ENCODE measurements around the gene UBXN2A.

Gene UBXN2A, protein sequence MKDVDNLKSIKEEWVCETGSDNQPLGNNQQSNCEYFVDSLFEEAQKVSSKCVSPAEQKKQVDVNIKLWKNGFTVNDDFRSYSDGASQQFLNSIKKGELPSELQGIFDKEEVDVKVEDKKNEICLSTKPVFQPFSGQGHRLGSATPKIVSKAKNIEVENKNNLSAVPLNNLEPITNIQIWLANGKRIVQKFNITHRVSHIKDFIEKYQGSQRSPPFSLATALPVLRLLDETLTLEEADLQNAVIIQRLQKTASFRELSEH

GRCh38 chr2:23939987-23940717 lies at the start of gene UBXN2A:
UBXN2A (plus strand) TSS chr2:23940463; CDS start chr2:23958315, 17,852 bp downstream.
- DNase-seq: peak; percentile 62 to 88

DNA sequence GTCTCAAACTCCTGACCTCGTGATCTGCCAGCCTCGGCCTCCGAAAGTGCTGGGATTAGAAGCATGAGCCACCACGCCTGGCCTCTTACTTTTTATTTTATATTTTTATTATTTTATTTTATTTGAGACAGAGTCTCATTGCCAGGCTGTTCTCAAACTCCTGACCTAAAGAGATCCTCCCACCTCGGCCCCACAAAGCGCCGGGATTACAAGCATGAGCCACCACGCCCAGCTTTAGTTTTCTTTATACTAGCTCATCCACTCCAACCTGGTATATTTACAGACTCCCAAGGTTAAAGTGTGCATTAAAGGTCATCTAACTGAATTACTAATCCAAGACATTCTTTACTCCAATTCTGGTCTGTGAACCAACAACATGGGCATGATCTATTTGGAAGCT lies 40.1 kb upstream of the UBXN2A start:
- no peak for DNase-seq

- DNase-seq: no peak
These were observed 39.5 kb upstream of the UBXN2A start for GRCh38 chr2:23900541-23901322.

DNA sequence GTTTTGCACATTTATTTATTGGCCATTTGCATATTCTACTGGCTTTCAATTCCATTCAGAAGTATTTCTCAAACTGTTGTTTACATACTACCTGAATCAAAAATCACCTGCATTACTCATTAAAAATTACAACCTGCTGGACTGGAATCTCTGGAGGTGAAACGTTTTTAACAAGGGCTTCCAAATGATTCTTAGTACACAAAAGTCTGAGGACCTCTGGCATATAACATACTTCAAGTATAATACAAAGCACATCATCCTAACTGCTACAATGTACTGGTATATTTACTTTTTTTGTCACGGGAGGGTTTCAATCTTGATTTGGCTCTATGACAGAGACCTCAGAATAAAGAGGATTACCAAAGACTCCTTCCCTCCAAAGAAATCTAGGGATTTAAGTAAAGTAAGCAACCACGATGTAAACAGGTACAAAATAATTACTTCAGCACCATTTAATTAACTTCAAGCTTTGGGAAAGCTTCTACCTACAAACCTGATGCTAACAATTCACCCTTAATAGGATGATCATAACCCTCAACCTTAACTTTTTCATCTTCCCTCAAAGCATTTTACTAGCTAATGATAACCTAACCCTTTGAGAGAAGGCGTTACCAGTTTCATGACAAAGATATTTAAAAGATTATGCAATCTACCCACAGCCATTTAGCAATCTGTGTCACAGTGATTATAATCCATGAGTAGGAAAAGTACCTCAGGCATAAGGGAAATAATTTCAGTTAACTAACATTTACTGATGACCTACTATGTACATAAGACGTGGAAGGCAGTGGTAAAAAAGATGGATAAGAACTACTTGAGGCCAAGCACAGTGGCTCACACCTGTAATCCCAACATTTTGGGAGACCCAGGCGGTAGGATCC lies 38.1 kb upstream of the UBXN2A start:
- no peak for DNase-seq

GRCh38 chr2:23903034-23903433 lies 37.2 kb upstream of the UBXN2A start:
- DNase-seq: no peak

DNA sequence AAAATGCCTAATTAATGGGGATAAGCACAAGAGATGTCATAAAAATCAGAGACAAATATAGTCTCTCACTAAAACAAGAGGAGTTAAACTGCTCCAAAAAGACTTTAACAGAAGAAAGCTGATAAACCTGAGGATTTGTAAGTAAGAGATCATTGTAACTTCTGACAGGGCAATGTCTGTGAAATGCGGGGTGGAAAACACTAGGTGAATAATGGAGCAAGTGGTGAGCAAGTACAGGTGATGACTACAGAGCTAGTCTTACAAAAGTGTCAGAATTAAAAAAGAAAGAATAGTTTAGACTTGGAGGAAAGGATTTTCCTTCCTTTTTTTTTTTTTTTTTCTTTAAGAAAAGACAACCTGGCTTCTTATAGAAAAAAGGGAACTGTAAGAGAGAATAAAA lies 36.0 kb upstream of the UBXN2A start:
- DNase-seq: no peak

DNA sequence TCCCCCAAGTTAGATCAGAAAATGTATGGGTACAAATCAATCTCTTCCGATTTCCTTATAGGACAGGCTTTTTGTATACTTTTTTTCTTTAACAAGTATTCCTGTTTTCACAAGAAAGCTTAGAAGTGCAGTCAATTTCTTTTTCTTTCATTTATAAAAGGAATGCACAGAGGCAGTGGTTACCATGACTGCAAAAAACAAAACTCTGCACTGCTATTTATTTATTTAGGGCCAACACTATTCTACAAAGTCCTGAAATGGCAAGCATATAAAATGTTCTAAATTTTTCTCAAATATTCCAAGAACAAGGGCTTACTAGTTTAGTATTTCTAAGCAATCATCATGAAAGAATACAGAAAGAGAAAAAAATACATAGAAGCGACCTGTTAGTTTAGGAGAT lies 35.6 kb upstream of the UBXN2A start:
- DNase-seq: no peak

- DNase-seq: no peak
These were observed 35.1 kb upstream of the UBXN2A start for GRCh38 chr2:23905155-23905554.

DNA sequence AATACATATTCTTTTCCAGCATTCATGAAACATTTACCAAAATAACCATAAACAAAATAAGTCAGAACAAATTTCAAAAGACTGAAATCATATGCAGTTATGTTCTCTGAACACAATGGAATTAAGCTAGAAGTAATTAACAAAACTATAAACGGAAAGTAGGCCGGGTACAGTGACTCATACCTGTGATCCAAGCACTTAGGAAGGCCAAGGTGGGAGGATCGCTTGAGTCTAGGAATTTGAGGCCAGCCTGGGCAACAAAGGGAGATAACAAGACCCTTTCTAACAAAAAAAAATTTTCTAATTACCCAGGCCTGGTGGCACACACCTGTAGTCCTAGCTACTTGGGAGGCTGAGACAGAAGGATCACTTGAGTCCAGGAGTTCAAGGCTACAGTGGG lies 28.2 kb upstream of the UBXN2A start:
- DNase-seq: no peak

- DNase-seq: no peak
These were observed 24.9 kb upstream of the UBXN2A start for GRCh38 chr2:23915327-23915726.

DNA sequence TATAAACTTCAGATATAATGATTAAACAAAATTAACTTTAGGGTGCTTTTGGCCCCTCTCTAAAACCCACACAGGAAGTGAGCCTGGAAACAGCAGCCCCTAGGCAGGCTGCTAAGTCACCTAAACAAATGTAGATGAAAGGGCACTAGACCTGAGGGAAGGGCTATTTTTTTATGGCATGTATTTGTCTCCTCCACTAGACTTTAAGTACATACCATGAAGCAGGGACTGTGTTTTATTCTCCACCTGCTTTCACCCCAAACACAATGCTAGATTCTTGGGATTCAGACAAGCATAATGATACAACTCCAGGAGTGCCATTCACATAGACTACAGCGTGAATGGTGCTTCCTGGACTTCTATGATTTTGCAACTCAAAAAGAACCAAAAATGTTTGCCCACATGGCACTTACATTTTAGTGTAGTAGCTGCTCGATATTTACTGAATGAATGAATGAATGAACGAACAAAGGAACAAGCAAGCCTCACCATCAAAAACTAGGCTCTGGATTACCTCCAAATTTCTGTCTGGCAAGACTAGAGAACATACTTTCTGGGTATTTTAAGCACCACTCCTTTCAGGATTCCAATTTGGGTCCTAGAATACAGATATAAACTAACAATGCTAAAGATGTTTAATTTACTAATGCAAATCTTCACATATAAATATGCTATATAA lies 23.4 kb upstream of the UBXN2A start:
- DNase-seq: no peak

DNA sequence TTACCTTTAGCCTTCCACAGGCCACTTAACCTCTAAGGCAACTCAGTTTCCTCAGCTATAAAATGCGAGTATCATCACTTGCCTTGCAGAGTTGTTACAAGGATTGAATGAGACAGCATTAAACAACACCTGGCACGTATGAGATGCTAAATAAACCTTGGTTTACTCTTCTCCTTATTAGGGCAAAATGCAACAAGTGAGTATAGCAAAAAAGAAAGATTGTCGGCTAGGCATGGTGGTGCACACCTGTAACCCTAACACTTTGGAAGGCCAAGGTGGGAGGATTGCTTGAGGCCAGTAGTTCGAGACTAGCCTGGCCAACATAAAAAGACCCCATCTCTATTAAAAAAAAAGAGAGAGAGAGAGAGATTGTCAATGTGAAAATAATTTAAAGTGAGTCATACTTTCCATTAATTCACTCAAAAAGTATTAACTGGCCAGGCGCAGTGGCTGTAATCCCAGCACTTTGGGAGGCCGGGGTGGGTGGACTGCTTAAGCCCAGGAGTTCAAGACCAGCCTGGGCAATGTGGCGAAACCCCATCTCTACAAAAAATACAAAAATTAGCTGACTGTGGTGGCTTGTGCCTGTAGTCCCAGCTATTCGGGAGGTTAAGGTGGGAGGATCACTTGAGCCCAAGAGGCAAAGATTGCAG lies 21.3 kb upstream of the UBXN2A start:
- no peak for DNase-seq

DNA sequence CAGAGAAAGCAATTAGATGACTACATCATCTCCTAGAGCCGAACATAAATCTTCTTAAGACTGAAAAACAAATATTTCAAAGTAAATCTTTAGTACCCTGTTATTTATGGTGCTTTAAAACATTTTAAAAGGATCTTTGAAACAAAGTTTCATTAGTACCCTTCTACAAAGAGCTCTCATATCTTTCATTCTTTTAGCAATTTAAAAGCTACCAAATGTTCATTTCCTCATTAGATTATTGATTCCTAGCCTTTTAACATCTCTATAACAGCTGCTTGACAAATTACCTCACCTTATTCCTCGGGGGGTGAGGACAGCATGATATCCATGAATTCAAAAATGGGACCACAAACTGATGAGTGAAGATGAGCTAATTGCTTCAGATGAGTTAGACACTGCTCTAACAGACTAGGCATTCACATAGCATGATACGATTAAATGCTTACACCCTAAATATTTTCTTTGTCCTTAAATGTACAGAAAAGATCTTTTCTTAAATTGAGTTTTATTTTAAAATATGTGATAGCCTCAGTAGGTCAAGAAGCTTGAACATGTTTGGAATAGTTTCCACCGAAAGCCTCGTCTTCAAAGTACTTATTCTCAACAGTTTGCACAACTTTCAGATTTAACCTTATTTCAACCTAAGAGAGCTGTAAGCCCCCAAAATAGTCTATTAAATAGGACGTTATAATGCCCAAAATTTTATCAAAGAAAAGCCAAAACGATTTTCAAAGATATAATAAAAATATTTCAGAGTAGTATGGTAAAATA lies 15.5 kb upstream of the UBXN2A start:
- no peak for DNase-seq

DNA sequence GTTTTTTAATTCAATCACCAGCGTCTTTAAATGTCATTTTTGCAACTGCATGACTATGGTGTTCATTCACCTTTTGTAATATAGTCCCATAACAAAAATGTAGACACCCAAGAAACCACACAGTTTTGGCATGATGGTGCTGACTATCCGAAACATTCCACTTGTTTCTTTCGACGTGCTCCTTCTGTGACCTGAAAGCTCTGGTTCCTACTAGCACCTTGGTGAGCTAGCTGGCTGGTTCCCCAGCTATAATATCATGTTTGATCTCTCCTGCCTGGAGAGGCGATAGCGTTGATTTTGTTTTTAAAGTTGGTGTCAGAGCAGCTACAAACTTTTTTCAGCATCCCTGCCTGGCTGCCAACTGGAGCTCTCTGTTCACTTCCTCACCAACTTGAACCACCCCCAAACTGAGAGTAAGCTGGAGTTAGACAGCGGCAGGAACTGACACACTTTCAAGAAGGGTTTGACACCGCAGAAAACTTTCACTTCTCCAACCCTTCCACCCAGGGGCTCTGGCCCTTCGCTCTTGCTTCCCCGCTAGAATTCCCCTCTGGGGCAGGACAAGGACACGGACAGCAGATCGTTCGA lies 14.5 kb upstream of the UBXN2A start:
- DNase-seq: no peak

GRCh38 chr2:23926290-23926749 lies 13.9 kb upstream of the UBXN2A start:
- DNase-seq: no peak

DNA sequence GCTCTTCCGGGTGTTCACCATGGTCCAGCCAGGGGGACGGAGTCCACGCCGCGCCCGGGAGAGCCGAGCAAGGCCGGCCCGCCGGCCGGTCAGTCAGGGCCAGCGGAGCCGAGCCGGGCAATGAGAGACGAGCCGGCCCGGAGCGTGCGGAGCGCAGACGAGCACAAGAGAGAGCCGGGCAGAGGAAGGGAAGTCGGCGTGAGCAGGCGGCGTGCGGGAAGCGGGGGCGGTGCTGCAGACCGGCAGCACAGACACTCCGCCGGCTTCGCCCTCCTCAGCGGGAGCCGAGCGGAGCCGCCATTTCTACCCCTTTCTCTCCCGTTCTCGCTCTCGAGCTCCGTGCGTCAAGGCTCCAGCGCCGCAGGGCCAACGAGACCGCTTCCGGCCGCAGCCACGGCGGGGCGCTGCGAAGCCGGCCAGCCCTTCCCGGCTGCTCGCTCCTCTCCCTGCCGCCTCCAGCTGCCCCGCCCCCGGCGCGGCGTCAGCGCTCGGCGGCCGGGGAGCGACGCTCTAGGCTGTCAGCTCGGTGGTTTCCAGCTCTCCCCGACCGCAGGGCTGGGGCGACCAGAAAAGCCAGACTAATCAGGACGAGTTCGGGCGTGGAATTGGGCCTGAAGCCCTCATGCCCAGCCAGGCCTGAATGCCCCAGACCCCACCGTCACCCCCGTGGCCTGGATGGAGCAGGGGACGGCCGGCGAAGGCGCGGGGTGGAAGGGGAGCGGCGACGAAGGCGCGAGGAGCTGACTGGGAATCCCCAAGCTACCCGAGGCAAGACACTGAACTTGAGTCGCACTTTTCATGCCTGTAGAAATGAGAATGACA lies 13.3 kb upstream of the UBXN2A start, which contains the start of gene ATAD2B:
Gene ATAD2B (minus strand): TSS at position 374 of the 822 bp plus-strand sequence. CDS start 353 bp downstream, at position 21.
- peak; percentile 90 to 94 for DNase-seq

DNA sequence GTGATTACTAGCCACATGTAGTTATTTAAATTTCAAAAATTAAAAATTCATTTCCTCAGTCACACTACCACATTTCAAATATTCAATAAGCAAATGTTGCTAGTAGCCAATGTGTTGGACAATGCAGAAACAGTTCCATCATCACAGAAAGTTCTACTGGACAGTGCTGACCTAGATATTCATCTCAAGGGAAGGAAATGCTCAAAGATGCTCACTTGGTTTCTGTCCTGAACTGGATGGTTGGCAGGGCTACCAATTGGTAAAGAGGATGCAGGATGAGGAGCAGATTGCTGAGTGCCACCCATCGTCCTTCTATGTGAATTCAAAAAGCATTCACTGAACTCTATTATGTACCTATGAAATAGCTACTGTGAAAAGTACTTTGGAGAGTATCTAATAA lies 6.0 kb upstream of the UBXN2A start:
- no peak for DNase-seq

- DNase-seq: peak; percentile 11 to 36
These were observed 706 bp downstream of the UBXN2A start for GRCh38 chr2:23940718-23941620.

Data from NCI-H1930 (cell line).